ENCODE measurements around the gene CLEC2L.

DNA sequence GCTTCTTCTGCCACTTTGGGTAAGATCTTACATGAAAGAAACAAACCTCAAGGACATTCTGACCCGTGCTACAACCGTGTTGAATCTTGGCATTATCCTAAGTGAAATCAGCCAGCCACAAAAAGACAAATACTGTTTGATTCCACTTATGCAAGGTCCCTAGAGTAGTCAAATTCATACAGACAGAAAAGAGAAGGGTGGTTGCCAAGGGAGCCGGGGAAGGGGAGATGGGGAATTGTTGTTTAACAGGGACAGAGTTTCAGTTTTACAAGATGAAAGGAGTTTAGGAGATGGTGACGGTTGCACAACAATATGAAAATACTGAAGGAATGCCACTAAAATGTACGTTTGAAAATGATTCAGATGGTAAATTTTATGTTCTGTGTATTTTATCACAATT is 12.2 kb upstream of the CLEC2L start:
- TF ChIP-seq, protein P1, sequence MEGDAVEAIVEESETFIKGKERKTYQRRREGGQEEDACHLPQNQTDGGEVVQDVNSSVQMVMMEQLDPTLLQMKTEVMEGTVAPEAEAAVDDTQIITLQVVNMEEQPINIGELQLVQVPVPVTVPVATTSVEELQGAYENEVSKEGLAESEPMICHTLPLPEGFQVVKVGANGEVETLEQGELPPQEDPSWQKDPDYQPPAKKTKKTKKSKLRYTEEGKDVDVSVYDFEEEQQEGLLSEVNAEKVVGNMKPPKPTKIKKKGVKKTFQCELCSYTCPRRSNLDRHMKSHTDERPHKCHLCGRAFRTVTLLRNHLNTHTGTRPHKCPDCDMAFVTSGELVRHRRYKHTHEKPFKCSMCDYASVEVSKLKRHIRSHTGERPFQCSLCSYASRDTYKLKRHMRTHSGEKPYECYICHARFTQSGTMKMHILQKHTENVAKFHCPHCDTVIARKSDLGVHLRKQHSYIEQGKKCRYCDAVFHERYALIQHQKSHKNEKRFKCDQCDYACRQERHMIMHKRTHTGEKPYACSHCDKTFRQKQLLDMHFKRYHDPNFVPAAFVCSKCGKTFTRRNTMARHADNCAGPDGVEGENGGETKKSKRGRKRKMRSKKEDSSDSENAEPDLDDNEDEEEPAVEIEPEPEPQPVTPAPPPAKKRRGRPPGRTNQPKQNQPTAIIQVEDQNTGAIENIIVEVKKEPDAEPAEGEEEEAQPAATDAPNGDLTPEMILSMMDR (IDR thresholded peaks at IDR 0.05), result no peak
- TF ChIP-seq EZH2 (IDR thresholded peaks at IDR 0.05), result no peak
